MM.1S (cell line): ENCODE data around the gene FBXL19.

Experiments used
- CTCF ChIP-seq: fragments of 300-600 bp; sonication (generic); IDR thresholded peaks from 2 replicates; pipeline ENCODE4 v1.5.1; 2016; ENCODE audit warnings: antibody characterized with exemption, low read length, mixed read lengths
- EZH2 ChIP-seq: fragments of 300-600 bp; sonication (generic); optimal IDR thresholded peaks from 2 replicates; pipeline ENCODE3; 2017; ENCODE audit warnings: low read depth, mild to moderate bottlenecking, antibody characterized with exemption, low read length, mixed read lengths
- EZH2phosphoT487 ChIP-seq: fragments of 300-600 bp; sonication (generic); IDR thresholded peaks from 2 replicates; pipeline ENCODE4 v1.6.1; 2018; ENCODE audit warnings: antibody characterized with exemption, low read length

GRCh38 chr16:30904114-30904780 lies 19.1 kb upstream of the FBXL19 start:
- no peak for TF ChIP-seq CTCF
- no peak for TF ChIP-seq EZH2
- TF ChIP-seq EZH2phosphoT487, result no peak
